ENCODE measurements around the gene DNAH9. TPM values are rescaled to one million over a fixed set of nuclear protein-coding genes. Genes with fewer than 3 reads are reported as not detected.

Gene DNAH9
- total RNA-seq, 1 donor from 2014 or later, result not detected

DNA sequence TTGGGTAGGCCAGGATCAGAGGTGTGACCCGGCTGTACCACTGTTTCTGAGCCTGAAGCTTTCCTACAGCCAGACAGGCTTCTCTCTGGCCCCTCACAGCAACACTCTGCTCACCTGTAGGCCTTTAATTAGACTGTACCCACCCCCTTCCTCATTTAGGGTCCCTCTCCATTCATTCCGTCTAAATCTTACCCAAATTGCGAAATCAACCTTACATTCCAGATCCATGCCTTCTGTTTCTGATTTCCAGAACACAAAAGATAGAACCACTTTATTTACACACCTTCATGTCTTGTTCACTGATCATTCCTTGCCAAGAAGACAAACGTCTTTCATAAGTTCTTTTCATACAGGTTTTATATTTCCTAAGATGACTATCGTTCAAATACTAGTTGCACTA is 238.2 kb downstream of the DNAH9 start:
- no peak for TF ChIP-seq CTCF (IDR thresholded peaks at IDR 0.05)
- Histone ChIP-seq H3K27ac (no peak overlapping the region), H3K36me3 (no peaks in the 10 kb centered on the region), H3K9me3 (no peaks in the 10 kb centered on the region), H3K27me3 (no peaks in the 10 kb centered on the region), H3K4me3 (no peak overlapping the region), H3K4me1 (peaks cover 0 to 4% of the 10 kb centered on the region in 2 donors)
- no peak for DNase-seq (ENCODE audit: low spot score in 2 of 2)
- intact Hi-C loops (cut with DNase I), result no loop called here

DNA sequence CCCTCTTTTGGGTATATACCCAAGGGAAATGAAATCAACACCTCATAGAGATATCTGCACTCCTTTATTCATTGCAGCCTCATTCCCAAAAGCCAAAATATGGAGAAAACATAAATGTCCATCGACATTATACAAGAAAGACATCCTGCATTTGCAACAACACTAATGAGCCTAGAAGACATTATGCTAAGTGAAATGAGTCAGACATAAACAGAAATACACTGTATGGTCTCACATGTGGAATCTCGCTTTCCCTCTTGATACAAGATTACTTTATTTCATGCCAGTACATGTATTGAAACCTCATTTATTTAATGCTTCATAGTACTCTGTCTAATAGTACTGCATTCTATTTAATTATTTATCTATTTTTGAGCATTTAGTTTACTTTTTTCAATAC is 241.8 kb downstream of the DNAH9 start:
- Histone ChIP-seq H3K27me3 (no peaks in the 10 kb centered on the region), H3K4me3 (no peak overlapping the region), H3K9me3 (no peaks in the 10 kb centered on the region), H3K27ac (no peak overlapping the region), H3K4me1 (peaks cover 0 to 4% of the 10 kb centered on the region in 2 donors), H3K36me3 (no peaks in the 10 kb centered on the region)
- no peak for TF ChIP-seq CTCF (IDR thresholded peaks at IDR 0.05)
- DNase-seq (ENCODE audit: low spot score in 2 of 2), result no peak
- intact Hi-C loops (cut with DNase I), result no loop called here

- Histone ChIP-seq H3K4me1 (peaks cover 0 to 4% of the 10 kb centered on the region in 2 donors), H3K9me3 (no peaks in the 10 kb centered on the region), H3K36me3 (no peaks in the 10 kb centered on the region), H3K4me3 (no peak overlapping the region), H3K27me3 (no peaks in the 10 kb centered on the region), H3K27ac (peak overlapping the region in 1 of 2 donors; percentile 43)
- no peak for DNase-seq (ENCODE audit: low spot score in 2 of 2)
- TF ChIP-seq CTCF (IDR thresholded peaks at IDR 0.05), result no peak
- intact Hi-C loops (cut with DNase I), result no loop called here
Measured at GRCh38 chr17:11840831-11841230, 242.6 kb downstream of the DNAH9 start.

DNA sequence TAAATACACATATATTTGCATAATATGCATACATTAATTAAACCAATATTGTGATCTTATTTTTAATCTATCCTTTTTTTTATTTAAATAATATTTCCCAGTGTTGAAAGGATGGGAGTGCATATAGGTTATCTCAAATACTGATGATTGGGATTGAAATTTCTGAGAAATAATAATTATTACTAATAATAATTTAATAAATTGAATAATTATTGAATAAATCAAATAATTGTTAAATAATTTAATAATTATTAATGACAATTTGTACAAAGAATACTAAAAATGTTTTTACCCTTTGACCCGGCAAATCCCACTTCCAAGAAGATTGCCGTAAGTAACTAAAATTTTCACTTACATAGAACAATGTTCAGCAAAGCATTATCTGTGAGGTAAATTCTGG is 250.1 kb downstream of the DNAH9 start:
- H3K27ac ChIP-seq, result no peak overlapping the region
- TF ChIP-seq CTCF (IDR thresholded peaks at IDR 0.05), result no peak
- peaks cover 0 to 5% of the 10 kb centered on the region in 2 donors for H3K4me1 ChIP-seq
- intact Hi-C loops (cut with DNase I), result no loop called here
- DNase-seq (ENCODE audit: low spot score in 2 of 2), result no peak
- no peak overlapping the region for H3K4me3 ChIP-seq
- H3K9me3 ChIP-seq, result no peaks in the 10 kb centered on the region
- no peaks in the 10 kb centered on the region for H3K27me3 ChIP-seq
- H3K36me3 ChIP-seq, result no peaks in the 10 kb centered on the region

DNA sequence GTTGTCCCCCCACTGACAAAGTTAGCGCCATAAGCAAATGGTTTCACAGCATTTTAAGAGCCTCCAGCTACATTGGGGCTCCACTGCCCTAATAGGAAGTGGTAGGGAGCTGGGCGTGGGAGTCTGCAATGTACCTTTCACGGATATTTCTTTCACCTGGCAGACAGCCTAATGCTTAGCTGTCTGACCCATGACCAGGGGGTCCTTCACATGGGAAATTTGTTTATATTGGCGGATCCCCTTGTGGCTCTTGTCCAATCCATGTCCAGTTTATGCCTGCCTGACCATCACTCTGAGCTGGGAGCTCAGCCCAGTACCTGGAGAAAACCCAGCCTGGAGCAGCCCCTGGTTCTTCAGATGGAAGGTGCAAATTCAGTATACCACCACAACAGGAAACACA is 254.0 kb downstream of the DNAH9 start:
- peaks cover 0 to 6% of the 10 kb centered on the region in 2 donors for H3K4me1 ChIP-seq

More for the DNA sequence above, 254.0 kb downstream of the DNAH9 start:
- H3K27me3 ChIP-seq, result no peaks in the 10 kb centered on the region
- intact Hi-C loops (cut with DNase I), result no loop called here
- no peak for DNase-seq (ENCODE audit: low spot score in 2 of 2)
- TF ChIP-seq CTCF (IDR thresholded peaks at IDR 0.05), result no peak
- H3K4me3 ChIP-seq, result no peak overlapping the region
- H3K9me3 ChIP-seq, result no peaks in the 10 kb centered on the region
- no peaks in the 10 kb centered on the region for H3K36me3 ChIP-seq
- no peak overlapping the region for H3K27ac ChIP-seq

Data from ascending aorta (tissue), 2 donors.